Transverse colon (tissue), 4 donors: ENCODE results near the gene ZDHHC23.

Experiments used
- POLR2A ChIP-seq: fragments of 450-650 bp; IDR thresholded peaks from one replicate; pipeline ENCODE4 v1.6.1; 2016; ENCODE audit warnings: antibody characterized with exemption, mild to moderate bottlenecking, moderate library complexity
- POLR2AphosphoS5 ChIP-seq, 3 donors: sonication (generic); formaldehyde crosslinking; IDR thresholded peaks; one replicate each; pipeline ENCODE4 v1.6.1; 2016; ENCODE audit warnings: antibody characterized with exemption in 3 of 3
- TF ChIP-seq, protein P1 (sequence below), 5 experiments: fragments of 200-600 bp in 3 of 5; fragments of 450-650 bp in 2 of 5; sonication (generic) in 3 of 5; IDR thresholded peaks; 1 replicate in 2 of 5; 2 replicates in 3 of 5; pipeline ENCODE4 v1.5.1; 2016 to 2017; ENCODE audit warnings: antibody characterized with exemption in 5 of 5, inconsistent platforms in 3 of 5, mild to moderate bottlenecking in 2 of 5, moderate library complexity in 1 of 5

DNA sequence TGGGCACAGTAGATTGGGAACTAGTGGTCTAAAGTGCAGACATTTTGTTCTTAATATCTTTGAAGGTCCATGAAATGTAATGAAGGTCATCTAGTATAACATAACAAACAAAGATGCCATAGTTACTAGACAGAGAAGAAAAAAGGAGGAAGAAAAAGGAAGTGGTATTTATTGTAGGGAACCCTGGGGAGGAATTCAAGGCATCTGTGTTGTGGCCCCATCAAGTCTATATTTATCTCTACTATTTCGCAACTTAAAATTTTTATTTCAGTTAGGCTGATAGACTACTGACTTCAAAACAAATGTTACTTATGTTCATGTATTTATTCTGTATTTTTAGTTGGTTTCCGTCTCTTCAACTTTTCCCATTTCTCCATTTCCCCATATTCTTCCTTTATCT lies 48.9 kb upstream of the ZDHHC23 start:
- TF ChIP-seq POLR2A (no peak), POLR2AphosphoS5 (IDR thresholded peaks at IDR 0.05) (no peak)
- TF ChIP-seq, protein P1, sequence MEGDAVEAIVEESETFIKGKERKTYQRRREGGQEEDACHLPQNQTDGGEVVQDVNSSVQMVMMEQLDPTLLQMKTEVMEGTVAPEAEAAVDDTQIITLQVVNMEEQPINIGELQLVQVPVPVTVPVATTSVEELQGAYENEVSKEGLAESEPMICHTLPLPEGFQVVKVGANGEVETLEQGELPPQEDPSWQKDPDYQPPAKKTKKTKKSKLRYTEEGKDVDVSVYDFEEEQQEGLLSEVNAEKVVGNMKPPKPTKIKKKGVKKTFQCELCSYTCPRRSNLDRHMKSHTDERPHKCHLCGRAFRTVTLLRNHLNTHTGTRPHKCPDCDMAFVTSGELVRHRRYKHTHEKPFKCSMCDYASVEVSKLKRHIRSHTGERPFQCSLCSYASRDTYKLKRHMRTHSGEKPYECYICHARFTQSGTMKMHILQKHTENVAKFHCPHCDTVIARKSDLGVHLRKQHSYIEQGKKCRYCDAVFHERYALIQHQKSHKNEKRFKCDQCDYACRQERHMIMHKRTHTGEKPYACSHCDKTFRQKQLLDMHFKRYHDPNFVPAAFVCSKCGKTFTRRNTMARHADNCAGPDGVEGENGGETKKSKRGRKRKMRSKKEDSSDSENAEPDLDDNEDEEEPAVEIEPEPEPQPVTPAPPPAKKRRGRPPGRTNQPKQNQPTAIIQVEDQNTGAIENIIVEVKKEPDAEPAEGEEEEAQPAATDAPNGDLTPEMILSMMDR (IDR thresholded peaks at IDR 0.05), result no peak
